PC-3 (cell line): ENCODE results near the gene LOXL4. TPM values are rescaled to one million over a fixed set of nuclear protein-coding genes. Genes with fewer than 3 reads are reported as not detected.

ENCODE experiments used
- ATAC-seq: fragments of 200-7000 bp; cut with Tn5 transposase; 2 replicates; pipeline ENCODE4 v1.9.1; 2020; ENCODE audit warnings: mild to moderate bottlenecking, moderate library complexity
- BruUV-seq: library from RNA; stranded (reverse); fragments of 400-500 nt; replicated peaks from 2 replicates; lab custom pipeline; 2021; lab: Mats Ljungman, UMichigan
- CTCF ChIA-PET: fragments of 300-600 bp; sonication (Branson Sonifier 250); formaldehyde crosslinking; loops from one replicate; lab custom pipeline; 2022; ENCODE audit warnings: antibody characterized with exemption; lab: Charles Lee
- POLR2A ChIA-PET: fragments of 300-600 bp; sonication (Branson Sonifier 250); formaldehyde crosslinking; loops from one replicate; lab custom pipeline; 2022; ENCODE audit warnings: antibody characterized with exemption; ENCODE audit not compliant: unreplicated experiment; lab: Charles Lee
- DNase-seq: peaks from one replicate; pipeline ENCODE4 v3.0.0-alpha.2; 2015
- H2AFZ ChIP-seq: fragments of 300-600 bp; sonication (generic); 2 replicates; pipeline ENCODE4 v1.6.0; 2016; ENCODE audit warnings: antibody characterized with exemption, low read length
- H3F3A ChIP-seq: fragments of 300-600 bp; sonication (generic); one replicate; pipeline ENCODE4 v1.6.0; 2017; ENCODE audit warnings: antibody characterized with exemption, low read length, control low read depth, mild to moderate bottlenecking; ENCODE audit not compliant: unreplicated experiment
- H3K27ac ChIP-seq: fragments of 300-600 bp; sonication (generic); 2 replicates; pipeline ENCODE4 v1.5.1; 2016; ENCODE audit warnings: mild to moderate bottlenecking, low read length
- H3K27me3 ChIP-seq: fragments of 300-600 bp; sonication (generic); 2 replicates; pipeline ENCODE4 v1.6.1; 2016; ENCODE audit warnings: low read length, mixed read lengths
- H3K36me3 ChIP-seq: fragments of 300-600 bp; sonication (generic); 2 replicates; pipeline ENCODE4 v1.6.1; 2016; ENCODE audit warnings: low read depth, mixed run types, low read length, mixed read lengths
- H3K4me1 ChIP-seq: fragments of 300-600 bp; sonication (generic); 2 replicates; pipeline ENCODE4 v1.5.1; 2016; ENCODE audit warnings: low read length; ENCODE audit not compliant: insufficient read depth
- H3K4me2 ChIP-seq: fragments of 300-600 bp; sonication (generic); 2 replicates; pipeline ENCODE4 v1.6.0; 2016; ENCODE audit warnings: low read length
- H3K4me3 ChIP-seq: fragments of 300-600 bp; sonication (generic); 2 replicates; pipeline ENCODE4 v1.5.1; 2016; ENCODE audit warnings: mild to moderate bottlenecking, low read length, mixed read lengths
- H3K79me2 ChIP-seq: fragments of 300-600 bp; sonication (generic); 2 replicates; pipeline ENCODE4 v1.6.1; 2017; ENCODE audit warnings: low read length, mixed read lengths
- H3K9ac ChIP-seq: fragments of 300-600 bp; sonication (generic); 2 replicates; pipeline ENCODE4 v1.6.0; 2016; ENCODE audit warnings: mild to moderate bottlenecking, low read length
- H3K9me2 ChIP-seq: fragments of 300-600 bp; sonication (generic); replicated peaks from 2 replicates; pipeline ENCODE4 v1.6.1; 2016; ENCODE audit warnings: mixed run types, low read length, mixed read lengths
- H3K9me3 ChIP-seq: fragments of 300-600 bp; sonication (generic); 2 replicates; pipeline ENCODE4 v1.6.1; 2016; ENCODE audit warnings: low read length, mixed read lengths
- H4K20me1 ChIP-seq: fragments of 300-600 bp; sonication (generic); 2 replicates; pipeline ENCODE4 v1.6.1; 2016; ENCODE audit warnings: low read length, mixed read lengths
- CTCF ChIP-seq: fragments of 300-600 bp; sonication (generic); conservative IDR thresholded peaks from 2 replicates; pipeline ENCODE4 v1.5.1; 2017; ENCODE audit warnings: antibody characterized with exemption, low read depth, mild to moderate bottlenecking, low read length
- EZH2 ChIP-seq: fragments of 300-600 bp; sonication (generic); IDR thresholded peaks from one replicate; pipeline ENCODE4 v1.6.1; 2017; ENCODE audit warnings: antibody characterized with exemption, mild to moderate bottlenecking, low read length; ENCODE audit not compliant: unreplicated experiment
- EZH2phosphoT487 ChIP-seq: fragments of 300-600 bp; sonication (generic); IDR thresholded peaks from 2 replicates; pipeline ENCODE4 v1.6.1; 2018; ENCODE audit warnings: mild to moderate bottlenecking, antibody characterized with exemption, low read length, borderline replicate concordance
- intact Hi-C: fragments of 100-400 bp; cut with micrococcal nuclease; formaldehyde crosslinking; loops from 2 replicates; pipeline ENCODE4 v1.9.0; 2023
- total RNA-seq: library from RNA; depleted of rRNA; stranded (reverse); fragments of >200 nt; gene quantifications from 2 replicates; pipeline ENCODE4 v1.2.3, GENCODE V29; 2014

LOXL4 gene
- total RNA-seq, 1 experiment from 2014 or later: 8.2 TPM

GRCh38 chr10:98276311-98276710 is 8.3 kb upstream of the LOXL4 start:
- Histone ChIP-seq H2AFZ (no peak overlapping the region), H3K27ac (no peak overlapping the region), H3K9ac (no peak overlapping the region), H3K27me3 (0 out of 2 replicates have a peak, but pooled peaks cover 4% of the 10 kb centered on the region), H3K9me3 (no peaks in the 10 kb centered on the region), H3K9me2 (no peaks in the 10 kb centered on the region), H3F3A (no peaks in the 10 kb centered on the region), H4K20me1 (no peaks in the 10 kb centered on the region), H3K79me2 (no peaks in the 10 kb centered on the region), H3K36me3 (no peaks in the 10 kb centered on the region), H3K4me1 (no peaks in the 10 kb centered on the region), H3K4me3 (no peak overlapping the region), H3K4me2 (no peak overlapping the region)
- no peak for DNase-seq
- ChIA-PET CTCF (no interaction called here), POLR2A (no interaction called here)
- no peak for ATAC-seq
- no TSS peak for BruUV-seq
- intact Hi-C loops: no loop called here
- TF ChIP-seq EZH2 (no peak), CTCF (no peak), EZH2phosphoT487 (no peak)

GRCh38 chr10:98274562-98274961 is 6.6 kb upstream of the LOXL4 start:
- CTCF ChIA-PET: no interaction called here
- no TSS peak for BruUV-seq
- Histone ChIP-seq H3K36me3 (no peaks in the 10 kb centered on the region), H4K20me1 (no peaks in the 10 kb centered on the region), H3K4me2 (no peak overlapping the region), H3K9ac (no peak overlapping the region), H3K27ac (no peak overlapping the region), H3K79me2 (no peaks in the 10 kb centered on the region), H3K4me3 (no peak overlapping the region), H3F3A (no peaks in the 10 kb centered on the region), H3K27me3 (no peaks in the 10 kb centered on the region), H3K4me1 (peaks cover 10% of the 10 kb centered on the region), H2AFZ (no peak overlapping the region), H3K9me2 (no peaks in the 10 kb centered on the region), H3K9me3 (no peaks in the 10 kb centered on the region)
- POLR2A ChIA-PET: no interaction called here
- TF ChIP-seq EZH2phosphoT487: no peak
- TF ChIP-seq CTCF: no peak
- no peak for TF ChIP-seq EZH2
- ATAC-seq (no peak), DNase-seq (no peak)
- intact Hi-C loops: no loop called here

- no peaks in the 10 kb centered on the region for H3K9me2 ChIP-seq
- ATAC-seq: no peak
- ChIA-PET CTCF (no interaction called here), POLR2A (no interaction called here)
- no peak for DNase-seq
- H3K4me2 ChIP-seq: no peak overlapping the region
- no peak overlapping the region for H3K27ac ChIP-seq
- no TSS peak for BruUV-seq
- TF ChIP-seq EZH2 (no peak), EZH2phosphoT487 (no peak), CTCF (no peak)
- H3K9me3 ChIP-seq: no peaks in the 10 kb centered on the region
- no peak overlapping the region for H3K9ac ChIP-seq
- no peaks in the 10 kb centered on the region for H3K79me2 ChIP-seq
- intact Hi-C loops: no loop called here
- H3F3A ChIP-seq: no peaks in the 10 kb centered on the region
- H3K4me1 ChIP-seq: peaks cover 23% of the 10 kb centered on the region
- no peak overlapping the region for H2AFZ ChIP-seq
- H3K27me3 ChIP-seq: no peaks in the 10 kb centered on the region
- no peaks in the 10 kb centered on the region for H4K20me1 ChIP-seq
- no peak overlapping the region for H3K4me3 ChIP-seq
- H3K36me3 ChIP-seq: no peaks in the 10 kb centered on the region
Observed at GRCh38 chr10:98273057-98273850, 5.3 kb upstream of the LOXL4 start.
